HK-2 (cell line): ENCODE measurements around the gene GAREM2.

ENCODE experiments used
- DNase-seq: peaks from one replicate; pipeline ENCODE4 v3.0.0-alpha.2; 2018; ENCODE audit not compliant: unreplicated experiment

The GAREM2 gene

GRCh38 chr2:26187537-26188104, 14.7 kb downstream of the GAREM2 start:
- no peak for DNase-seq

- DNase-seq: no peak
Measured at GRCh38 chr2:26189123-26189522, 16.2 kb downstream of the GAREM2 start.

- no peak for DNase-seq
Measured at GRCh38 chr2:26189751-26190150, 16.9 kb downstream of the GAREM2 start.

GRCh38 chr2:26190369-26190768, 17.5 kb downstream of the GAREM2 start:
- no peak for DNase-seq

GRCh38 chr2:26191316-26192159, 18.6 kb downstream of the GAREM2 start:
- no peak for DNase-seq

GRCh38 chr2:26193578-26194231, 20.8 kb downstream of the GAREM2 start:
- DNase-seq: no peak

- no peak for DNase-seq
Measured at GRCh38 chr2:26195040-26195984, 22.4 kb downstream of the GAREM2 start.

GRCh38 chr2:26196683-26197418, 24.0 kb downstream of the GAREM2 start:
- DNase-seq: no peak

- no peak for DNase-seq
Measured at GRCh38 chr2:26197516-26197915, 24.6 kb downstream of the GAREM2 start.

GRCh38 chr2:26202981-26203490, 30.1 kb downstream of the GAREM2 start:
- no peak for DNase-seq

GRCh38 chr2:26203906-26204305, 31.0 kb downstream of the GAREM2 start:
- DNase-seq: no peak

GRCh38 chr2:26212011-26212410, 39.1 kb downstream of the GAREM2 start:
- DNase-seq: no peak

- no peak for DNase-seq
Measured at GRCh38 chr2:26214759-26215158, 41.9 kb downstream of the GAREM2 start.

GRCh38 chr2:26215833-26216232, 42.9 kb downstream of the GAREM2 start:
- DNase-seq: no peak

- no peak for DNase-seq
Measured at GRCh38 chr2:26216587-26216986, 43.7 kb downstream of the GAREM2 start.

GRCh38 chr2:26217720-26218119, 44.8 kb downstream of the GAREM2 start:
- DNase-seq: no peak

- no peak for DNase-seq
Measured at GRCh38 chr2:26223018-26223417, 50.1 kb downstream of the GAREM2 start.

GRCh38 chr2:26224095-26224494, 51.2 kb downstream of the GAREM2 start:
- no peak for DNase-seq

GRCh38 chr2:26229595-26229994, 56.7 kb downstream of the GAREM2 start:
- no peak for DNase-seq

- DNase-seq: no peak
Measured at GRCh38 chr2:26230806-26231205, 57.9 kb downstream of the GAREM2 start.

- no peak for DNase-seq
Measured at GRCh38 chr2:26235089-26235488, 62.2 kb downstream of the GAREM2 start.
